SK-N-SH treated with all-trans-retinoic acid at 6 μM for 48 hours (cell line): ENCODE results near the gene WNK1.
A peak's percentile ranks its signal among the peaks of the same experiment; 100 is the strongest.

Source experiments
- ATAC-seq: fragments of 200-7000 bp; cut with Tn5 transposase; 3 replicates; pipeline ENCODE4 v1.9.1; 2020; ENCODE audit warnings: mild to moderate bottlenecking, moderate library complexity
- ARNTL ChIP-seq: fragments of 450-650 bp; formaldehyde crosslinking; IDR thresholded peaks from 2 replicates; pipeline ENCODE4 v1.5.0; 2020; ENCODE audit warnings: low read depth, mild to moderate bottlenecking, moderate library complexity, borderline replicate concordance
- CSDC2 ChIP-seq: fragments of 250-450 bp; sonication (Bioruptor Pico); IDR thresholded peaks from 2 replicates; pipeline ENCODE4 v1.5.0; 2020; ENCODE audit warnings: mild to moderate bottlenecking, moderate library complexity
- OSR1 ChIP-seq: fragments of 250-450 bp; sonication (Bioruptor Pico); IDR thresholded peaks from 2 replicates; pipeline ENCODE4 v1.8.0; 2022; ENCODE audit warnings: moderate library complexity, mild to moderate bottlenecking, inconsistent platforms
- SNAI2 ChIP-seq: fragments of 250-450 bp; sonication (Bioruptor Pico); IDR thresholded peaks from 2 replicates; pipeline ENCODE4 v1.5.0; 2020; ENCODE audit warnings: mild to moderate bottlenecking, moderate library complexity
- TOX ChIP-seq: fragments of 250-450 bp; sonication (Bioruptor Pico); IDR thresholded peaks from 2 replicates; pipeline ENCODE4 v1.8.0; 2021; ENCODE audit warnings: mild to moderate bottlenecking, moderate library complexity, borderline replicate concordance
- ZFP3 ChIP-seq: fragments of 250-450 bp; sonication (Bioruptor Pico); IDR thresholded peaks from 2 replicates; pipeline ENCODE4 v1.5.0; 2020; ENCODE audit warnings: mild to moderate bottlenecking, moderate library complexity
- TF ChIP-seq, protein P1 (sequence below): fragments of 250-450 bp; sonication (Bioruptor Pico); IDR thresholded peaks from 2 replicates; pipeline ENCODE4 v1.8.0; 2020; ENCODE audit warnings: mild to moderate bottlenecking, moderate library complexity, borderline replicate concordance
- TF ChIP-seq, protein P2 (sequence below): fragments of 250-450 bp; sonication (Bioruptor Pico); IDR thresholded peaks from 2 replicates; pipeline ENCODE4 v1.5.0; 2020; ENCODE audit warnings: mild to moderate bottlenecking, moderate library complexity
- TF ChIP-seq, protein P3 (sequence below): fragments of 250-450 bp; sonication (Bioruptor Pico); IDR thresholded peaks from 2 replicates; pipeline ENCODE4 v1.8.0; 2021; ENCODE audit warnings: low read depth, mild to moderate bottlenecking, moderate library complexity, borderline replicate concordance

Gene WNK1

DNA sequence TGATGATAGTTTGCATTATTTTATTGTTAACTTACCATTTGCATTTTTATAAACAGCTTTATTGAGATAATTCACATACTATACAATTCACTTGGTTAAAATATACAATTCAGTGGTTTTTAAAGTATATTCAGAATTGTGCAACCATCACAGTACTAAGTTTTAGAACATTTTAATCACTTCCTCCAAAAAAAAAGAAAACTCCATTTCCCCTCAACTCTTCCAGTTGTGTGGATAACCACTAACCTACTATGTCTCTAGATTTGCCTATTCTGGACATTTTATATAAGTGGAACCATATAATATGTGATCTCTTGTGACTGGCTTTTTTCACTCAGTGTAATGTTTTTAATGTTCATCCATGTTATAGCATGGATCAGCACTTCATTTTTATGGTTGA, 41.3 kb downstream of the WNK1 start (continued):
- TF ChIP-seq, protein P1, sequence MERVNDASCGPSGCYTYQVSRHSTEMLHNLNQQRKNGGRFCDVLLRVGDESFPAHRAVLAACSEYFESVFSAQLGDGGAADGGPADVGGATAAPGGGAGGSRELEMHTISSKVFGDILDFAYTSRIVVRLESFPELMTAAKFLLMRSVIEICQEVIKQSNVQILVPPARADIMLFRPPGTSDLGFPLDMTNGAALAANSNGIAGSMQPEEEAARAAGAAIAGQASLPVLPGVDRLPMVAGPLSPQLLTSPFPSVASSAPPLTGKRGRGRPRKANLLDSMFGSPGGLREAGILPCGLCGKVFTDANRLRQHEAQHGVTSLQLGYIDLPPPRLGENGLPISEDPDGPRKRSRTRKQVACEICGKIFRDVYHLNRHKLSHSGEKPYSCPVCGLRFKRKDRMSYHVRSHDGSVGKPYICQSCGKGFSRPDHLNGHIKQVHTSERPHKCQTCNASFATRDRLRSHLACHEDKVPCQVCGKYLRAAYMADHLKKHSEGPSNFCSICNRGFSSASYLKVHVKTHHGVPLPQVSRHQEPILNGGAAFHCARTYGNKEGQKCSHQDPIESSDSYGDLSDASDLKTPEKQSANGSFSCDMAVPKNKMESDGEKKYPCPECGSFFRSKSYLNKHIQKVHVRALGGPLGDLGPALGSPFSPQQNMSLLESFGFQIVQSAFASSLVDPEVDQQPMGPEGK (CRISPR knock-in tag), result no peak
- TF ChIP-seq, protein P2, sequence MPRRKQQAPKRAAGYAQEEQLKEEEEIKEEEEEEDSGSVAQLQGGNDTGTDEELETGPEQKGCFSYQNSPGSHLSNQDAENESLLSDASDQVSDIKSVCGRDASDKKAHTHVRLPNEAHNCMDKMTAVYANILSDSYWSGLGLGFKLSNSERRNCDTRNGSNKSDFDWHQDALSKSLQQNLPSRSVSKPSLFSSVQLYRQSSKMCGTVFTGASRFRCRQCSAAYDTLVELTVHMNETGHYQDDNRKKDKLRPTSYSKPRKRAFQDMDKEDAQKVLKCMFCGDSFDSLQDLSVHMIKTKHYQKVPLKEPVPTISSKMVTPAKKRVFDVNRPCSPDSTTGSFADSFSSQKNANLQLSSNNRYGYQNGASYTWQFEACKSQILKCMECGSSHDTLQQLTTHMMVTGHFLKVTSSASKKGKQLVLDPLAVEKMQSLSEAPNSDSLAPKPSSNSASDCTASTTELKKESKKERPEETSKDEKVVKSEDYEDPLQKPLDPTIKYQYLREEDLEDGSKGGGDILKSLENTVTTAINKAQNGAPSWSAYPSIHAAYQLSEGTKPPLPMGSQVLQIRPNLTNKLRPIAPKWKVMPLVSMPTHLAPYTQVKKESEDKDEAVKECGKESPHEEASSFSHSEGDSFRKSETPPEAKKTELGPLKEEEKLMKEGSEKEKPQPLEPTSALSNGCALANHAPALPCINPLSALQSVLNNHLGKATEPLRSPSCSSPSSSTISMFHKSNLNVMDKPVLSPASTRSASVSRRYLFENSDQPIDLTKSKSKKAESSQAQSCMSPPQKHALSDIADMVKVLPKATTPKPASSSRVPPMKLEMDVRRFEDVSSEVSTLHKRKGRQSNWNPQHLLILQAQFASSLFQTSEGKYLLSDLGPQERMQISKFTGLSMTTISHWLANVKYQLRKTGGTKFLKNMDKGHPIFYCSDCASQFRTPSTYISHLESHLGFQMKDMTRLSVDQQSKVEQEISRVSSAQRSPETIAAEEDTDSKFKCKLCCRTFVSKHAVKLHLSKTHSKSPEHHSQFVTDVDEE (CRISPR knock-in tag), result no peak

DNA sequence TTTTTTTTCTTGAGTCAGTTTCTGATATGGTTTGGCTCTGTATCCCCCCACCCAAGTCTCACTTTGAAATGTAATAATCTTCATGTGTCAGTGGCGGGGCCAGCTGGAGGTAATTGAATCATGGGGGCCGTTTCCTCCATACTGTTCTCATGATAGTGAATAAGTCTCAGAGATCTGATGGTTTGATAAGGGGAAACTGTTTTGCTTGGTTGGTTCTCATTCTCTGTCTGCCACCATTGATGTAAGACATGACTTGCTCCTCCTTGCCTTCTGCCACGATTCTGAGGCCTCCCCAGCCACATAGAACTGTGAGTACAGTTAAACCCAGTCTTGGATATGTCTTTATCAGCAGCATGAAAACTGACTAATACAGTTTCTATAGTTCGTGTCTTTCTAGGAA, 42.9 kb downstream of the WNK1 start:
- peak; percentile 52 for ATAC-seq
- TF ChIP-seq, protein P1 (CRISPR knock-in tag), result peak; percentile 51; the same call in 1 of the 2 replicates
- TF ChIP-seq CSDC2 (CRISPR knock-in tag) (no peak), SNAI2 (no peak)

DNA sequence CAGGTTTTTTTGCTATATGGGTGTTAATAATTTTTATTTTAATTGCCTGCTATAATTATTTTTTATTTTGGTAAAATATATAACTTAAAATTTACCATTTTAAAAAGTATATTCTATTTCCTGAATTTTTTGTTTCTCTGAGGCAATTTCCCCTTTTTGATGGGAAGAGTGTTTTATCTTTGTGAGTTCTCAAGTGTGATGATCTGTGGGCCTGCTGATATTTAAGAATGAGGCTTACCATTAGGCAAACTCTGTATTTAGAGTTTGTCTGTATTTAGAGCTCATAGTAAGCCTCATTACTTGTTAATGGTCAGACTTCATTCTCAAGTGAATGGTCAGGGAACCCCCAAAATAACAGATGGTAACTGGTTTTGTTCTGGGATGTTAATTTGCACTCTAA, 48.0 kb downstream of the WNK1 start:
- ATAC-seq, result no peak
- TF ChIP-seq ZFP3 (no peak), CSDC2 (CRISPR knock-in tag) (no peak), TOX (CRISPR knock-in tag) (no peak)
- TF ChIP-seq, protein P2 (CRISPR knock-in tag), result no peak
- TF ChIP-seq, protein P3, sequence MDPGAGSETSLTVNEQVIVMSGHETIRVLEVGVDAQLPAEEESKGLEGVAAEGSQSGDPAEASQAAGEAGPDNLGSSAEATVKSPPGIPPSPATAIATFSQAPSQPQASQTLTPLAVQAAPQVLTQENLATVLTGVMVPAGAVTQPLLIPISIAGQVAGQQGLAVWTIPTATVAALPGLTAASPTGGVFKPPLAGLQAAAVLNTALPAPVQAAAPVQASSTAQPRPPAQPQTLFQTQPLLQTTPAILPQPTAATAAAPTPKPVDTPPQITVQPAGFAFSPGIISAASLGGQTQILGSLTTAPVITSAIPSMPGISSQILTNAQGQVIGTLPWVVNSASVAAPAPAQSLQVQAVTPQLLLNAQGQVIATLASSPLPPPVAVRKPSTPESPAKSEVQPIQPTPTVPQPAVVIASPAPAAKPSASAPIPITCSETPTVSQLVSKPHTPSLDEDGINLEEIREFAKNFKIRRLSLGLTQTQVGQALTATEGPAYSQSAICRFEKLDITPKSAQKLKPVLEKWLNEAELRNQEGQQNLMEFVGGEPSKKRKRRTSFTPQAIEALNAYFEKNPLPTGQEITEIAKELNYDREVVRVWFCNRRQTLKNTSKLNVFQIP (CRISPR knock-in tag), result no peak

DNA sequence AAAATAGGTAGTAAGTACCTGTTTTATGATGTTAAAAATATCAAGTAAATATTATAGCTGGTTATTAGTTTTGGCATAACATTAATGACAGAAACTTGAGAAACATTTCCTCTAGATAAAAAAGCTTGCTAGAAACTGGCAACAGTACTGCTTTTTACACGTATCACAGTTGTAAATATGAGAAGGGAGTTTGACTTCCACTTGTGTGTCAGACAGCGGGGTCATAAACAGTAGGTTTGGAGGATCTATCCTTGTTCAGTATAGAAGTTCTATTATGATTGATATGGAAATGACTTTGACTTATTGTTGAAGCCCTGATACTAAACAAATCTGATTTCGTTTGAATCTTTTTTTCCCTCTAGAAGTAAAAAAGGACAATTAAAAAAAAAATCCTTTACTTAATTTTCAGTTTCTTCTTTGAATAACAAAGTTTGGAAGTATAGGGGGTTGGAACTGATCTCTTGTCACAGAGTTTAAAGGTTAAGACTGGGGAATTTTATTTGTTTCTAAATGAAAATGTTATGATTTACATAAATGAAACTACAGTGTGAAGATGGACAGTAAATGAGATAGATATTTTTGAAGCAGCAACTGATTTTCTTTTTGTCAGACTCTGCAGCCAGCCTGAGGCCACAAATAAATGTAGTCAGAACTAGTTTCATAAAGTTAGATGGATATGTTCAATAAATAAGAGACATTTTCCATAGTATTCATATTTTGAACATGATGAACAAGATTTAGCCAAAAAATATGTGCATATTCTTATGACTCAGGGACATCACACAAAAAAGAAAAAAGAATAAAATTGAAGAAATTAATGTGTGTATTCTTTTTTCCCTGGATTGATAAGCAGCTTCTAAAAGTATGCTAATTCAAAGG, 50.1 kb downstream of the WNK1 start:
- no peak for ATAC-seq
- TF ChIP-seq SNAI2, result no peak
- no peak for TF ChIP-seq ARNTL (CRISPR knock-in tag)
- TF ChIP-seq OSR1 (CRISPR knock-in tag), result no peak
- TF ChIP-seq, protein P3 (CRISPR knock-in tag), result no peak
